Tracheal epithelial cell (primary cell): ENCODE results near the gene ATP6V0E2. TPM values are rescaled to one million over a fixed set of nuclear protein-coding genes. Genes with fewer than 3 reads are reported as not detected.

ENCODE experiments used
- total RNA-seq: library from RNA; depleted of rRNA; stranded (reverse); fragments of >200 nt; gene quantifications from 2 replicates; pipeline ENCODE4 v1.2.1, GENCODE V29; 2014

ATP6V0E2 gene
- total RNA-seq = 3.6 and 4.3 TPM in 2 replicates

GRCh38 chr7:149873074-149873969 is at the start of gene ATP6V0E2:
ATP6V0E2 (plus strand) TSS chr7:149873969; CDS start chr7:149874066, 97 bp downstream.

GRCh38 chr7:149838224-149838991 is 35.4 kb upstream of the ATP6V0E2 start, which contains the start of gene ZNF862:
ZNF862 (plus strand) TSS chr7:149838375; CDS start chr7:149838612, 237 bp downstream.

Other genes starting within 250 kb of the ATP6V0E2 start
- 0.43 and 1.2 TPM in 2 replicates for gene ZNF467, start 100.4 kb upstream of the ATP6V0E2 start, total RNA-seq
- 3.9 and 6.8 TPM in 2 replicates for gene ZNF862, start 35.6 kb upstream of the ATP6V0E2 start, total RNA-seq